Endothelial cell of umbilical vein (primary cell): ENCODE data around the gene EHD1.

ENCODE experiments used
- EZH2 ChIP-seq: IDR thresholded peaks from 2 replicates; pipeline ENCODE4 v1.6.1; 2012; ENCODE audit warnings: borderline replicate concordance, low read depth, mild to moderate bottlenecking, moderate library complexity, low read length, inconsistent platforms; ENCODE audit not compliant: severe bottlenecking
- FOS ChIP-seq: IDR thresholded peaks from 2 replicates; pipeline ENCODE4 v1.6.1; 2011; ENCODE audit warnings: mild to moderate bottlenecking, low read length, moderate library complexity, borderline replicate concordance; ENCODE audit not compliant: insufficient read depth
- GATA2 ChIP-seq: IDR thresholded peaks from 2 replicates; pipeline ENCODE4 v1.7.0; 2011; ENCODE audit warnings: low read depth, mild to moderate bottlenecking, moderate library complexity, mixed read lengths, low read length; ENCODE audit not compliant: insufficient read length, insufficient read depth
- JUN ChIP-seq: IDR thresholded peaks from 2 replicates; pipeline ENCODE4 v1.6.1; 2011; ENCODE audit warnings: borderline replicate concordance, low read depth; ENCODE audit not compliant: insufficient read length, insufficient read depth
- MYC ChIP-seq: IDR thresholded peaks from one replicate; pipeline ENCODE4 v1.6.1; 2011; ENCODE audit warnings: mild to moderate bottlenecking, low read depth, low read length
- POLR2A ChIP-seq: IDR thresholded peaks from 2 replicates; pipeline ENCODE4 v1.6.1; 2012; ENCODE audit warnings: low read depth, mild to moderate bottlenecking, control low read depth, low read length
- POLR2AphosphoS5 ChIP-seq: IDR thresholded peaks from 2 replicates; pipeline ENCODE4 v1.6.1; 2012; ENCODE audit warnings: low read depth, mild to moderate bottlenecking, control low read depth, low read length, moderate library complexity; ENCODE audit not compliant: insufficient read depth
- TF ChIP-seq, protein P1 (sequence below), 2 donors: IDR thresholded peaks; 1 replicate in 1 of 2; 2 replicates in 1 of 2; pipeline ENCODE4 v1.5.1; 2011; ENCODE audit warnings: low read length in 2 of 2, mild to moderate bottlenecking in 2 of 2, moderate library complexity in 2 of 2, control low read depth in 1 of 2, inconsistent platforms in 1 of 2, low read depth in 1 of 2; ENCODE audit not compliant: insufficient read depth in 1 of 2; ENCODE audit errors: extremely low read depth in 1 of 2
- TF ChIP-seq, protein P2 (sequence below): IDR thresholded peaks from 2 replicates; pipeline ENCODE4 v1.6.1; 2011; ENCODE audit not compliant: insufficient read depth, insufficient read length

DNA sequence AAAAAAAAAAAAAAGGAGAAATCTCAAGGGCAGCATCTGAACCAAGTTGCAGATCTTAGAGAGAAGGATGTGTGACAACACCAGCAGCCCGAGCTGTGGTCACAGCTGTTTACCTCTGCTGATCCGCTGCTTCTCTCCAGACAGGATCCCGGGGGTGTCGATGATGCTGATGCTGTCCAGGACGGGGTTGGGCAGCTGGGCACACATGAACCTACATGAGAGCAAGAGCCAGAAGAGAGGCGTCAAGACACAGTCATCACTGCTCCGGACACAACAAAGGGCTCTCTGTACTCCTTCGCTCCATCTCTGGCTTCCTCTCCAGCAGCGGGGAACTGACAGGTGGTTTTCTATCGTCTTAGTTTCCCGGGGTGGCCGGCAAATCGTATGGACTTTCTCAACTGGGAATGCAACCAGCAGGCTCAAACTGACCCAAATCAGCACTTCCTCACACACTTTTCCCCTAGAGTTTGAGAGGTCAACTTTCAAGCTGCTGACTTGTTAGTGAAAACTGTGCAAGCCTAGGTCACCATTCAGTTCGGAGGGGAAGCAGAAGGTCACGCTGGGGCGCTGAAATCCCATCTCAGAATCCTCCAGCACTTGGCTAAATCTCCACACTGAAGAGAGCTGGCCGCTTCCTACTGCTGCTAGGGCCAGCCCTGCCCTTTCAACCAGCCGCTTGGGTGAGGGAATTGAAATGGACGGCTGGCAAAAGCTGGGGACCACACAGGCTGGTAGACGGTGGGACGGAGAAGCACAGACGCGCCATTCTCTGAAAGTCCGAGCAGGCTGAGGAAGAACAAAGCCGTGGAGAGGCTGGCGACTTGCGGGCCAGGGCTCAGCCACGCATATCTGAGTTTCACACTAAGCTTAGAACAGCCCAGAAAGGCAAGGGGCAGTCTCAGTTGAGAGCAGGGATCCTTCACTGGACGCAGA is 3.8 kb downstream of the EHD1 start:
- no peak for TF ChIP-seq POLR2AphosphoS5
- TF ChIP-seq, protein P1, sequence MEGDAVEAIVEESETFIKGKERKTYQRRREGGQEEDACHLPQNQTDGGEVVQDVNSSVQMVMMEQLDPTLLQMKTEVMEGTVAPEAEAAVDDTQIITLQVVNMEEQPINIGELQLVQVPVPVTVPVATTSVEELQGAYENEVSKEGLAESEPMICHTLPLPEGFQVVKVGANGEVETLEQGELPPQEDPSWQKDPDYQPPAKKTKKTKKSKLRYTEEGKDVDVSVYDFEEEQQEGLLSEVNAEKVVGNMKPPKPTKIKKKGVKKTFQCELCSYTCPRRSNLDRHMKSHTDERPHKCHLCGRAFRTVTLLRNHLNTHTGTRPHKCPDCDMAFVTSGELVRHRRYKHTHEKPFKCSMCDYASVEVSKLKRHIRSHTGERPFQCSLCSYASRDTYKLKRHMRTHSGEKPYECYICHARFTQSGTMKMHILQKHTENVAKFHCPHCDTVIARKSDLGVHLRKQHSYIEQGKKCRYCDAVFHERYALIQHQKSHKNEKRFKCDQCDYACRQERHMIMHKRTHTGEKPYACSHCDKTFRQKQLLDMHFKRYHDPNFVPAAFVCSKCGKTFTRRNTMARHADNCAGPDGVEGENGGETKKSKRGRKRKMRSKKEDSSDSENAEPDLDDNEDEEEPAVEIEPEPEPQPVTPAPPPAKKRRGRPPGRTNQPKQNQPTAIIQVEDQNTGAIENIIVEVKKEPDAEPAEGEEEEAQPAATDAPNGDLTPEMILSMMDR (IDR thresholded peaks at IDR 0.05; ENCODE audit: extremely low read depth in 1 of 2, insufficient read depth in 1 of 2, low read depth in 1 of 2, low read length in 2 of 2) = no peak
- no peak for TF ChIP-seq JUN
- no peak for TF ChIP-seq MYC
- TF ChIP-seq FOS = no peak
- no peak for TF ChIP-seq POLR2A
- TF ChIP-seq EZH2 = no peak
- TF ChIP-seq, protein P2, sequence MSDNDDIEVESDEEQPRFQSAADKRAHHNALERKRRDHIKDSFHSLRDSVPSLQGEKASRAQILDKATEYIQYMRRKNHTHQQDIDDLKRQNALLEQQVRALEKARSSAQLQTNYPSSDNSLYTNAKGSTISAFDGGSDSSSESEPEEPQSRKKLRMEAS = no peak
- TF ChIP-seq GATA2 = no peak
